ENCODE data around the gene CNN2. TPM values are rescaled to one million over a fixed set of nuclear protein-coding genes. Genes with fewer than 3 reads are reported as not detected.

Gene CNN2
- total and polyA plus RNA-seq, 2 of the 4 experiments (the other 2 are of a cell fraction) = 272 to 395 TPM

DNA sequence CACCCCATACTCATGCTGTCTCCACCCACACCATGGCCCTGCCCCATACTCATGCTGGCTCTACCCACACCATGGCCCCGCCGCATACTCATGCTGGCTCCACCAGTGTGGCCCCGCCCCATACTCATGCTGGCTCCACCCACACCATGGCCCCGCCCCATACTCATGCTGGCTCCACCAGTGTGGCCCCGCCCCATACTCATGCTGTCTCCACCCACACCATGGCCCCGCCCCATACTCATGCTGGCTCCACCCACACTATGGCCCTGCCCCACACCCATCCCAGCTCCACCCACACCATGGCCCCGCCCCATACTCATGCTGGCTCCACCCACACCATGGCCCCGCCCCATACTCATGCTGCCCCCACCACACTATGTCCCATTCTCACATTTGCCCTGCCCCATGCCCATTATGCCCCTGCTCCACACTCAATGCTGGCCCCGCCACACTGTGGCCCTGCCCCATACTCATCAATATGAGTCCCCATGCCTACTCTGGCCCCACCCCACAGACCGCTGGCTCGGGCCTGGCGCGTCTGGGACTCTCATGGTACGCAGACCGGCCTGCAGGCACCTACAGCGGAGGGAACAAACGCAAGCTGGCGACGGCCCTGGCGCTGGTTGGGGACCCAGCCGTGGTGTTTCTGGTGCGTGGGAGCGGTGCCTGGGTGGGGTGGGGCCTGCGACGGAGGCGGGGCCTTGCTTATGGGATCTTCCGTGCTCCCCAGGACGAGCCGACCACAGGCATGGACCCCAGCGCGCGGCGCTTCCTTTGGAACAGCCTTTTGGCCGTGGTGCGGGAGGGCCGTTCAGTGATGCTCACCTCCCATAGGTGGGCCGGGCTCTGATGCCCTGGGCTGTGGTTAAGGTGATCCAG, 36.9 kb downstream of the CNN2 start:
- H3K9ac ChIP-seq (ENCODE audit: low read depth, low read length) = no peak overlapping the region
- H3K79me1 ChIP-seq (ENCODE audit: low read depth in 1 of 2, low read length in 2 of 2) = no peaks in the 10 kb centered on the region
- no peak for ATAC-seq (ENCODE audit: low read depth)
- no peak for TF ChIP-seq POLR2A (IDR thresholded peaks at IDR 0.05; ENCODE audit: low read depth, low read length)
- no peak for TF ChIP-seq RAD21 (IDR thresholded peaks at IDR 0.05; ENCODE audit: low read length)
- no peak for TF ChIP-seq SMC3 (IDR thresholded peaks at IDR 0.05; ENCODE audit: low read depth, low read length)
- no peak for TF ChIP-seq NFE2L2 (IDR thresholded peaks at IDR 0.05; ENCODE audit: low read depth, low read length)
- H2BK120ac ChIP-seq (ENCODE audit: low read depth, low read length) = no peak overlapping the region
- H4K8ac ChIP-seq (ENCODE audit: low read depth in 2 of 2, low read length in 2 of 2) = no peak overlapping the region
- WGBS, 2 experiments (ENCODE audit: extremely low coverage in 2 of 2, insufficient read length in 1 of 2) = 93% methylated on average over 20 of the region's 37 CpGs; no CpG with 5 or more reads in 1 of the 2 experiments
- no peak overlapping the region for H3K23ac ChIP-seq (ENCODE audit: low read depth, low read length)
- no peak overlapping the region for H2AK5ac ChIP-seq (ENCODE audit: low read depth, low read length)
- BruUV-seq (replicated peaks) = no TSS peak
- H2AFZ ChIP-seq (replicated peaks; ENCODE audit: low read length, poor library complexity) = no peak overlapping the region
- no peak overlapping the region for H3K4me3 ChIP-seq (ENCODE audit: insufficient read depth, low read depth, low read length)
- intact Hi-C loops (cut with micrococcal nuclease) = no loop called here
- no peak overlapping the region for H3K18ac ChIP-seq (ENCODE audit: low read depth, low read length)
- H3K9me1 ChIP-seq (ENCODE audit: insufficient read depth, low read length) = no peaks in the 10 kb centered on the region
- dilution Hi-C loops (cut with HindIII; ENCODE audit: low sequenced_read_pairs, unreplicated experiment) = no loop called here
- H3K9me3 ChIP-seq (ENCODE audit: control insufficient read depth, insufficient read depth, low read length) = peaks cover 8% of the 10 kb centered on the region
- no peak overlapping the region for H2BK20ac ChIP-seq (ENCODE audit: low read depth, low read length)
- H4K5ac ChIP-seq (ENCODE audit: low read depth, low read length) = no peak overlapping the region
- H3K4me1 ChIP-seq (ENCODE audit: control insufficient read depth, insufficient read depth, low read length) = peaks cover 3% of the 10 kb centered on the region; the same call in 1 of the 2 replicates
- H3K27ac ChIP-seq (ENCODE audit: insufficient read depth, low read length) = no peak overlapping the region
- ChIA-PET CTCF (no interaction called here), POLR2A (ENCODE audit: unreplicated experiment) (no interaction called here)
- H3K4ac ChIP-seq (ENCODE audit: low read depth, low read length) = no peak overlapping the region
- H3K4me2 ChIP-seq (ENCODE audit: low read depth, low read length) = no peak overlapping the region
- no peak overlapping the region for H4K91ac ChIP-seq (ENCODE audit: insufficient read depth, low read depth, low read length)
- no peak overlapping the region for H2BK15ac ChIP-seq (ENCODE audit: low read depth, low read length)
- no peak for DNase-seq
- H2AK9ac ChIP-seq (replicated peaks; ENCODE audit: low read depth, low read length, poor library complexity) = peak overlapping the region; percentile 50
- no peaks in the 10 kb centered on the region for H3K36me3 ChIP-seq (ENCODE audit: control insufficient read depth, insufficient read depth, low read length)
- no peak overlapping the region for H2BK5ac ChIP-seq (ENCODE audit: low read depth, low read length, poor library complexity, severe bottlenecking)
- H3K56ac ChIP-seq (ENCODE audit: extremely low read depth, insufficient read depth, low read length) = no peak overlapping the region
- H4K20me1 ChIP-seq (ENCODE audit: insufficient read depth, low read length) = 0 out of 2 replicates have a peak, but pooled peaks cover 6% of the 10 kb centered on the region
- in situ Hi-C loops (cut with MboI; ENCODE audit: low sequenced_read_pairs) = no loop called here
- no peak overlapping the region for H3K14ac ChIP-seq (replicated peaks; ENCODE audit: low read depth, low read length)
- H3K27me3 ChIP-seq (ENCODE audit: control insufficient read depth, insufficient read depth, low read length) = peaks cover 12% of the 10 kb centered on the region
